Measurements from ENCODE around the gene NPHP4.

DNA sequence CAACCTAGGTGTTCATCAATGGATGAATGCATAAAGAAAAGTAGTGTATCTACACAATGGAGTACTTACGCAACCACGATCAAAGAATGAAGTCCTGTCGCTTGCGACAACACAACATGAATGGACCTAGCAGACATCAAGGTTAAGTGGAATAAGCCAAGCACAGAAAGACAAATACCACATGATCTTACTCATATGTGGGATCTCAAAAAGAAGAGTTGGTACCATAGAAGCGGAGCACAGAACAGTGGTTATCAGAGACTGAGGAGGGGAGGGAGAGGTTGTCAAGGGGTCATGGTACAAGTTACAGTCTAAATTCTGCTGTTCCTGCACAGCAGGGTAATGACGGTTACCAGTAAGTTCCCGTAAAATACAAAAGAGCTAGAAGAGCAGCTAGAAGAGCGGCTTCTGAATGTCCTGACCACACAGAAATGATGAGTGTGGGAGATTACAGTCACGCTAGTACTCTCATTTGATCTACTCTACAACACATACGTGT is 36.7 kb downstream of the NPHP4 start:
- TF ChIP-seq ZNF274 (IDR thresholded peaks at IDR 0.05; ENCODE audit: low read depth, low read length) = no peak
- no peak for TF ChIP-seq YY1 (IDR thresholded peaks at IDR 0.05; ENCODE audit: insufficient read depth, insufficient read length)
